ENCODE results near the gene C2CD2L.
A peak's percentile ranks its signal among the peaks of the same experiment; 100 is the strongest.
"Not testable (repeated sequence)": the region's sequence is repeated elsewhere in the genome, so short reads cannot be mapped to it uniquely, and the experiment has no call there.

The C2CD2L gene

GRCh38 chr11:119116235-119116594, 9.1 kb downstream of the C2CD2L start:
- DNase-seq: no peak

- DNase-seq: no peak
These were observed 9.5 kb downstream of the C2CD2L start for GRCh38 chr11:119116601-119117000.

- DNase-seq: no peak
These were observed 10.0 kb downstream of the C2CD2L start for GRCh38 chr11:119117004-119117706.

GRCh38 chr11:119118227-119118626, 11.1 kb downstream of the C2CD2L start:
- no peak for DNase-seq

- DNase-seq: no peak
These were observed 11.8 kb downstream of the C2CD2L start for GRCh38 chr11:119118946-119119345.

GRCh38 chr11:119120639-119121007, 13.5 kb downstream of the C2CD2L start:
- no peak for DNase-seq

- DNase-seq: peak; percentile 100
These were observed 14.1 kb downstream of the C2CD2L start, which contains the start of gene HINFP for GRCh38 chr11:119121008-119121810. Gene HINFP, plus strand, starts transcription at chr11:119121580. Its CDS starts 5,365 bp downstream, at chr11:119126945.

GRCh38 chr11:119121811-119122124, 14.6 kb downstream of the C2CD2L start:
- DNase-seq: no peak

GRCh38 chr11:119125821-119126220, 18.7 kb downstream of the C2CD2L start:
- no peak for DNase-seq

GRCh38 chr11:119126675-119127268, 19.6 kb downstream of the C2CD2L start:
- no peak for DNase-seq

GRCh38 chr11:119130662-119131061, 23.5 kb downstream of the C2CD2L start:
- DNase-seq: no peak

- DNase-seq: no peak
These were observed 27.3 kb downstream of the C2CD2L start for GRCh38 chr11:119134389-119134978.

GRCh38 chr11:119139276-119139675, 32.1 kb downstream of the C2CD2L start:
- DNase-seq: not testable (repeated sequence)

- no peak for DNase-seq
These were observed 37.8 kb downstream of the C2CD2L start for GRCh38 chr11:119144825-119145486.

- no peak for DNase-seq
These were observed 38.4 kb downstream of the C2CD2L start for GRCh38 chr11:119145551-119145950.

GRCh38 chr11:119147604-119148333, 40.6 kb downstream of the C2CD2L start:
- DNase-seq: no peak

- DNase-seq: no peak
These were observed 41.5 kb downstream of the C2CD2L start for GRCh38 chr11:119148720-119149017.

GRCh38 chr11:119149018-119149785, 42.1 kb downstream of the C2CD2L start, which contains the start of gene ABCG4:
Gene ABCG4, plus strand, starts transcription at chr11:119149052. Its CDS starts 914 bp downstream, at chr11:119149966.
- no peak for DNase-seq

GRCh38 chr11:119149786-119150275, 42.7 kb downstream of the C2CD2L start:
- DNase-seq: no peak

GRCh38 chr11:119152043-119152442, 44.9 kb downstream of the C2CD2L start:
- no peak for DNase-seq

- DNase-seq: no peak
These were observed 45.5 kb downstream of the C2CD2L start for GRCh38 chr11:119152604-119153003.
